ENCODE results near the gene TREX2. TPM values are rescaled to one million over a fixed set of nuclear protein-coding genes. Genes with fewer than 3 reads are reported as not detected.

The TREX2 gene
- total RNA-seq, 4 donors from 2014 or later: 1.4 to 3.2 (median 2.9) TPM; not detected in 1

DNA sequence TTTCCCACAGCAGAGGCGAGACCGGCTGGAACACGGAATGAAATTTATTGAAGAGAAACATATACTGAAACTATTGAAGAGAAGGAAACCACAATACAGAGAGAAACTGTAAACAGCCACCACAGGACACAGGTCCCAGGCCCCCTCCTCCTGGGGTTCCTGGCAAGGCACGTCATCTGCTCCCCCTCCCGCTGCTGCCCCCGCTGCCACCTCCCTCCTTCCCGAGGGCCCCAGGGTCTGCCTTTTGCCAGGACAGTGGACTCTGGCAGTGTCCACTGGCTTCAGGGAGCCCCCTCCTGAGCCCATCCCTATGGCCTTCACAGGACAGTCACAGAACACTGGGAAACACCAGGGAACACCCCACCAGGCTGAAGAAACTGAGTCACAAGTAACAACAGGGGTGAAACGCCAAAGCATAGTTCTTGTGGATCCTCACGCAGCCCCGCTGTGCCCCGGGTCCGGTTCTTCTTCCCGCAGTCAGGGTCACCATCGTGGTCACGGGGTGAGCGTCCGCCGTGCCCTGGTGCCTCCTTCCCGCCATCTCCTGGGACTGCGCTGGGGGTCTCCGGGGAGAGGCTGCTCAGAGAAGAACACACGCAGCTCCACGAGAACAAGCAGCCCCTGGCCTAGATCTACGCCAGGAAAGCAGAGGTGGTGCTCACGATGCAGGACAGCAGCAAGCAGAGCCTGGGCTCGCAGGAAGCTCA lies 50.1 kb downstream of the TREX2 start:
- no peaks in the 10 kb centered on the region for H3K4me1 ChIP-seq
- no peaks in the 10 kb centered on the region for H3K36me3 ChIP-seq
- no peaks in the 10 kb centered on the region for H3K9me3 ChIP-seq
- H3K27ac ChIP-seq: no peak overlapping the region
- H3K27me3 ChIP-seq: no peaks in the 10 kb centered on the region
- no peak overlapping the region for H3K4me3 ChIP-seq
- TF ChIP-seq CTCF (IDR thresholded peaks at IDR 0.05) (no peak), POLR2A (IDR thresholded peaks at IDR 0.05) (no peak)
- no peak for DNase-seq
- intact Hi-C loops (cut with DNase I; ENCODE audit: low total_unique reads): no loop called here

DNA sequence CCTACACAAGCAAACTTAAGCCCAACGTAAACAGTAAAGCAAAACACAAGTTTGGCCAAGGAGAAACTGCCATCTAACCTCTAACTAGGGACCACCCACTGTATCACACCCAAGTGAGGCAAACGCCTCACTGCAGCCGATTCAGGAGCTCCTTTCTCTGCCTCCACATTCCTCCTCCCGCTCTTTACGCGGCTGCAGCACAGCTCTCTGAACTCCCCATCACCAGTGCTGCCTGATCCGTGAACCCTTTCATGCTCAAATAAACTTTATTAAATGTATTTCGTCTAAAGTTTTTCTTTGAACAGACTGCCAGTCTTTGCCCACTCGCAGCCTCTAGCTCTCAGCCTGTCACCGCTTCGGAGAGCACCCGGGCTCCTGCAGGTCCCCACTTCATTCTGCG lies 51.2 kb downstream of the TREX2 start:
- intact Hi-C loops (cut with DNase I; ENCODE audit: low total_unique reads): no loop called here
- Histone ChIP-seq H3K9me3 (no peaks in the 10 kb centered on the region), H3K27ac (no peak overlapping the region), H3K27me3 (no peaks in the 10 kb centered on the region), H3K4me1 (no peaks in the 10 kb centered on the region), H3K4me3 (no peak overlapping the region), H3K36me3 (no peaks in the 10 kb centered on the region)
- DNase-seq: no peak
- TF ChIP-seq POLR2A (IDR thresholded peaks at IDR 0.05) (no peak), CTCF (IDR thresholded peaks at IDR 0.05) (no peak)

Small RNA genes lying within 50 kb of the gene (small RNA-seq; reads per million reads assigned to genes)
- not detected for gene RN7SL667P

Other genes with a start within 250 kb of the TREX2 start
- not detected for gene PNMA6F, start 124.3 kb downstream of the TREX2 start, total RNA-seq
- gene ZNF275, start 111.9 kb downstream of the TREX2 start, total RNA-seq: 10 to 100 TPM in 2 of 4 donors, 1 to 10 TPM in 2; 4.9 to 18.3 (median 11.2) TPM
- not detected for gene PNMA6E, start 44.7 kb downstream of the TREX2 start, total RNA-seq
- 1 to 10 TPM in 2 of 4 donors, under 1 TPM in 2; 0.26 to 2.4 (median 0.88) TPM for gene ZFP92, start 34.6 kb downstream of the TREX2 start, total RNA-seq
- gene HAUS7, start 24.5 kb upstream of the TREX2 start, total RNA-seq: 10 to 100 TPM in 3 of 4 donors, 1 to 10 TPM in 1; 5.1 to 34.4 (median 27.1) TPM
- gene BGN, start 48.9 kb upstream of the TREX2 start, total RNA-seq: 10 to 100 TPM; 36.8 to 91.5 (median 50.0) TPM
- 1 to 10 TPM in 1 of 4 donors, under 1 TPM in 1, not detected in 2; 0.09 to 3.5 TPM for gene ATP2B3, start 71.6 kb upstream of the TREX2 start, total RNA-seq
- gene CCNQ, start 153.1 kb upstream of the TREX2 start, total RNA-seq: 10 to 100 TPM; 14.9 to 94.5 (median 29.3) TPM
- under 1 TPM in 1 of 4 donors, not detected in 3; 0.21 TPM for gene DUSP9, start 201.1 kb upstream of the TREX2 start, total RNA-seq
- gene PNCK, start 227.8 kb upstream of the TREX2 start, total RNA-seq: 1 to 10 TPM in 3 of 4 donors, not detected in 1; 1.8 to 8.5 (median 5.9) TPM
- gene SLC6A8, start 241.9 kb upstream of the TREX2 start, total RNA-seq: 10 to 100 TPM in 2 of 4 donors, 1 to 10 TPM in 2; 4.7 to 40.3 (median 11.2) TPM